Testis (tissue), 3 donors: ENCODE results near the gene CDKAL1. TPM values are rescaled to one million over a fixed set of nuclear protein-coding genes. Genes with fewer than 3 reads are reported as not detected.

Experiments used
- DNase-seq: peaks from one replicate; pipeline ENCODE4 v3.0.0-alpha.2; 2019
- H3K27ac ChIP-seq, 2 donors: fragments of 200-600 bp; sonication (generic); one replicate each; pipeline ENCODE4 v1.5.1; 2019
- H3K27me3 ChIP-seq: fragments of 200-600 bp; sonication (generic); one replicate; pipeline ENCODE4 v1.5.1; 2019
- H3K36me3 ChIP-seq: fragments of 200-600 bp; sonication (generic); one replicate; pipeline ENCODE4 v1.5.1; 2017; ENCODE audit warnings: low read depth; ENCODE audit errors: missing control alignments
- H3K4me1 ChIP-seq: fragments of 200-600 bp; sonication (generic); one replicate; pipeline ENCODE4 v1.5.1; 2019
- H3K4me3 ChIP-seq, 2 donors: fragments of 200-600 bp; sonication (generic); one replicate each; pipeline ENCODE4 v1.5.1; 2017 to 2019
- H3K9me3 ChIP-seq: fragments of 200-600 bp; sonication (generic); one replicate; pipeline ENCODE4 v1.5.1; 2017
- POLR2A ChIP-seq: fragments of 450-650 bp; IDR thresholded peaks from one replicate; pipeline ENCODE4 v1.6.1; 2017; ENCODE audit warnings: antibody characterized with exemption, mild to moderate bottlenecking, moderate library complexity
- WGBS, 2 donors: methylation state at CpG; one replicate each; pipeline ENCODE4 v1.1.5; 2018; 5-methylcytosine and 5-hydroxymethylcytosine counted together
- intact Hi-C: fragments of 100-400 bp; cut with DNase I; formaldehyde crosslinking; loops from one replicate; pipeline ENCODE4 v1.15.1; 2023; ENCODE audit warnings: low total_unique reads
- polyA plus RNA-seq: library from polyadenylated mRNA; stranded (reverse); fragments of 350-450 nt; fragmentation: Illumina TruSeq; extraction: RNeasy Lipid Tissue Mini Kit (QIAGEN cat#74804); gene quantifications from one replicate; pipeline ENCODE4 v1.2.3, GENCODE V29; 2014; ENCODE audit warnings: low read depth, low replicate concordance; ENCODE audit not compliant: insufficient read depth
- total RNA-seq, 2 donors: library from RNA; depleted of rRNA; stranded (reverse); fragments of >200 nt; gene quantifications; one replicate each; pipeline ENCODE4 v1.2.3, GENCODE V29; 2016
- TF ChIP-seq, protein P1 (sequence below), 3 experiments: fragments of 450-650 bp in 2 of 3; fragments of 200-600 bp in 1 of 3; sonication (generic) in 1 of 3; IDR thresholded peaks; one replicate each; pipeline ENCODE4 v1.5.1; 2016 to 2019; ENCODE audit warnings: antibody characterized with exemption in 3 of 3, mild to moderate bottlenecking in 2 of 3, moderate library complexity in 1 of 3

Gene CDKAL1
- total and polyA plus RNA-seq, 3 donors from 2014 or later = 11.1 to 18.5 (median 16.1) TPM

DNA sequence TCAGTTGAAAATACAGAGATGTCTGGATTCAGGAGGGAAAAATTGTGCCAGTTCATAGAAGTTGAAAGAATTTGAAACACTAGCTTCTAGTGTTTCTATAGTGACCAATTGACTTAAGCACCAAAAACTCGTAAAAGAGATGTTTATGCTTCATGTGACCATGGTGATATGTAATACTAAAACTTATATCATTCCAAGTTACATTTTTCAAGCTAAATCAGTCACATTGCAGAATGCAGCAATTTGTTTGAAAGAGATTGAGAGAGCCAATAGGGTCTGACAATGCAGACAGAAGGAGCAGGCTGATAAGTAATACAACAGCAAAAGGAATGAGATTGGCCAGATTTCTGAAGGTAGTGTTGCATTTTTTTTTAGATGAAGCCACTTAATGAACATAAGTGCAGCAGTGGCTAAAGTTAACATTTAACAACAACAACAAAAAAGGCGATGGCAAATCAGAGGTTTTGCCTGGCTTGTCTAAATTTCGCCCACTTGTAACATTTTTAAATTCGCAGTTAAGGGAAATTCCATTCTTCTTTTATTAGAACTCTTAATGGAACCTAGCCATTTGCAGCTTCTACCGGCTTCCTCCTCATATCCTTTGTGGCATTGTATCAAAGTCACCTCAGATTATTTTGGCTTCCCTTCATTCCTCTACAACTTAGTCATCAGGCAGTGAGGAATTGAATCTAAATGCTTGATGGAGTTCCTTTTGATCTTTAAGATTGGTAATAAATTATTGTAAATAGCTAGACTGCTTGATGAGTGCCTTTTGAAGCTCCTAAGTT, 575.3 kb downstream of the CDKAL1 start:
- WGBS, 2 donors = 23 to 25% methylated on average over 5 of the region's 5 CpGs
- H3K27ac ChIP-seq = no peak overlapping the region

DNA sequence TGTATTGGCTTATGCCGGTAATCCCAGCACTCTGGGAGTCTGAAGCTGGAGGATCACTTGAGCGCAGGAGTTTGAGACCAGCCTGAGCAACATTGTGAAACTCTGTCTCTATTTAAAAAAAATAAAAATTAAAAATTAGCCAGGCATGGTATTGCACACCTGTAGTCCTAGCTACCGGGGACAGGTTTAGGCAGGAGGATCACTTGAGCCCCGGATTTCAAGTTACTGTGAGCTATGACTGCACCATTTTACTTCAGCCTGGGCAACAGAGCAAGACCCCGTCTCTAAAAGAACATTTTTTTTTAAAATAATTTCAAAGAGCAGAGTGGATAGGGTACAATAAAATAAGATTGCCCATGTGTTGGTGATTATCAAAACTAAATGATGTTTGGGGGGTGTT, 576.4 kb downstream of the CDKAL1 start:
- no peak for TF ChIP-seq POLR2A
- TF ChIP-seq, protein P1, sequence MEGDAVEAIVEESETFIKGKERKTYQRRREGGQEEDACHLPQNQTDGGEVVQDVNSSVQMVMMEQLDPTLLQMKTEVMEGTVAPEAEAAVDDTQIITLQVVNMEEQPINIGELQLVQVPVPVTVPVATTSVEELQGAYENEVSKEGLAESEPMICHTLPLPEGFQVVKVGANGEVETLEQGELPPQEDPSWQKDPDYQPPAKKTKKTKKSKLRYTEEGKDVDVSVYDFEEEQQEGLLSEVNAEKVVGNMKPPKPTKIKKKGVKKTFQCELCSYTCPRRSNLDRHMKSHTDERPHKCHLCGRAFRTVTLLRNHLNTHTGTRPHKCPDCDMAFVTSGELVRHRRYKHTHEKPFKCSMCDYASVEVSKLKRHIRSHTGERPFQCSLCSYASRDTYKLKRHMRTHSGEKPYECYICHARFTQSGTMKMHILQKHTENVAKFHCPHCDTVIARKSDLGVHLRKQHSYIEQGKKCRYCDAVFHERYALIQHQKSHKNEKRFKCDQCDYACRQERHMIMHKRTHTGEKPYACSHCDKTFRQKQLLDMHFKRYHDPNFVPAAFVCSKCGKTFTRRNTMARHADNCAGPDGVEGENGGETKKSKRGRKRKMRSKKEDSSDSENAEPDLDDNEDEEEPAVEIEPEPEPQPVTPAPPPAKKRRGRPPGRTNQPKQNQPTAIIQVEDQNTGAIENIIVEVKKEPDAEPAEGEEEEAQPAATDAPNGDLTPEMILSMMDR (IDR thresholded peaks at IDR 0.05) = no peak
- no peak for DNase-seq
- intact Hi-C loops = no loop called here
- Histone ChIP-seq H3K27ac (no peak overlapping the region), H3K9me3 (no peaks in the 10 kb centered on the region), H3K4me1 (peaks cover 29% of the 10 kb centered on the region), H3K4me3 (no peak overlapping the region), H3K27me3 (no peaks in the 10 kb centered on the region), H3K36me3 (no peaks in the 10 kb centered on the region)
- 96% methylated on average over 5 of the region's 5 CpGs for WGBS, 2 donors

More for the DNA sequence above, 575.3 kb downstream of the CDKAL1 start:
- Histone ChIP-seq H3K4me1 (peaks cover 19% of the 10 kb centered on the region), H3K4me3 (no peak overlapping the region), H3K36me3 (no peaks in the 10 kb centered on the region), H3K27me3 (no peaks in the 10 kb centered on the region), H3K9me3 (no peaks in the 10 kb centered on the region)
- no peak for DNase-seq
- no peak for TF ChIP-seq POLR2A
- TF ChIP-seq, protein P1 (IDR thresholded peaks at IDR 0.05) = no peak
- intact Hi-C loops = no loop called here

GRCh38 chr6:21111093-21111725, 577.0 kb downstream of the CDKAL1 start:
- TF ChIP-seq, protein P1 (IDR thresholded peaks at IDR 0.05) = no peak
- TF ChIP-seq POLR2A = no peak
- no peaks in the 10 kb centered on the region for H3K9me3 ChIP-seq
- no peaks in the 10 kb centered on the region for H3K36me3 ChIP-seq
- H3K4me1 ChIP-seq = peaks cover 30% of the 10 kb centered on the region
- WGBS, 2 donors = 58 to 71% methylated on average over 4 of the region's 4 CpGs
- intact Hi-C loops = no loop called here
- H3K27ac ChIP-seq = no peak overlapping the region
- no peak for DNase-seq
- H3K27me3 ChIP-seq = no peaks in the 10 kb centered on the region
- H3K4me3 ChIP-seq = no peak overlapping the region

GRCh38 chr6:21115111-21115510, 580.9 kb downstream of the CDKAL1 start:
- Histone ChIP-seq H3K4me3 (no peak overlapping the region), H3K27ac (no peak overlapping the region), H3K27me3 (no peaks in the 10 kb centered on the region), H3K9me3 (no peaks in the 10 kb centered on the region), H3K36me3 (no peaks in the 10 kb centered on the region), H3K4me1 (peaks cover 24% of the 10 kb centered on the region)
- intact Hi-C loops = no loop called here
- TF ChIP-seq, protein P1 (IDR thresholded peaks at IDR 0.05) = no peak
- TF ChIP-seq POLR2A = no peak
- DNase-seq = peak; percentile 73
- WGBS, 2 donors = 21 to 42% methylated on average over 2 of the region's 2 CpGs
